ENCODE measurements around the gene CHAT. TPM values are rescaled to one million over a fixed set of nuclear protein-coding genes. Genes with fewer than 3 reads are reported as not detected.

The CHAT gene
- polyA plus RNA-seq, 4 donors: 0.15 to 0.85 (median 0.81) TPM; not detected in 1

DNA sequence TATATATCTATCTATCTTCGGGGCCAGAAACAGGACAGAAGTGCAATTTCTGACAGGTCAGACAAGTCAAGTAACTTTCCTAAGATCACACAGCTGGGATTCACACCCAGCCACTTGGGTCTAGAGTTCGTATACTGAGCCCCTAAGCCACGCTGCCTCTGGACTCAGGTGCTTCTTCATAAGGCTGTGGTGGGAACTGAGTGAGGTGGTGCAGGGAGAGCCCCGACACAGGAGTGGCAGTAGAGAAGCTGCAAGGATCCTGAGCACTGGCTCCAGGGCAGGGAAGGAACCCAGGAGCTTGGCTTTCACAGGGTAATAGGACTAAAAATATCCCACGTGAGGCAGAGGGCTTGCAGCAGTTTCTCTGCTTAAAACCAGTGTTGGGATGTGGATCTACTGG lies 99.4 kb downstream of the CHAT start:
- WGBS, 3 donors: 65 to 85% (median 76%) methylated on average over 5 of the region's 5 CpGs
- no peak for FAIRE-seq
- Histone ChIP-seq H3K27me3 (ENCODE audit: control insufficient read depth in 3 of 3, insufficient read depth in 3 of 3, low read length in 3 of 3) (peaks cover 0 to 2% (median 0%) of the 10 kb centered on the region in 3 donors), H3K27ac (ENCODE audit: low read depth in 1 of 3, low read length in 2 of 3) (no peak overlapping the region), H3K4me3 (ENCODE audit: low read depth in 1 of 3, low read length in 3 of 3) (no peak overlapping the region), H3K9me3 (ENCODE audit: control insufficient read depth in 2 of 2, insufficient read depth in 1 of 2, low read depth in 1 of 2, low read length in 1 of 2) (no peaks in the 10 kb centered on the region), H3K4me1 (ENCODE audit: control insufficient read depth in 3 of 3, insufficient read depth in 2 of 3, low read depth in 1 of 3, low read length in 2 of 3) (no peaks in the 10 kb centered on the region), H3K36me3 (ENCODE audit: control insufficient read depth in 3 of 3, insufficient read depth in 2 of 3, low read depth in 1 of 3, low read length in 3 of 3) (no peaks in the 10 kb centered on the region)
- DNase-seq: no peak

Other genes with a start within 250 kb of the CHAT start
- not detected for gene DRGX, start 217.9 kb upstream of the CHAT start, polyA plus RNA-seq
- 10 to 100 TPM in 1 of 4 donors, 1 to 10 TPM in 3; 3.5 to 12.6 (median 5.1) TPM for gene ERCC6, start 74.9 kb upstream of the CHAT start, polyA plus RNA-seq
- gene SLC18A3, start 3.7 kb upstream of the CHAT start, polyA plus RNA-seq: 1 to 10 TPM in 1 of 4 donors, under 1 TPM in 1, not detected in 2; 0.07 to 2.7 TPM
- gene C10orf53, start 65.6 kb downstream of the CHAT start, polyA plus RNA-seq: not detected
- 1 to 10 TPM; 2.5 to 9.6 (median 3.1) TPM for gene OGDHL, start 148.3 kb downstream of the CHAT start, polyA plus RNA-seq